ENCODE results near the gene B4GALNT4. TPM values are rescaled to one million over a fixed set of nuclear protein-coding genes. Genes with fewer than 3 reads are reported as not detected.

B4GALNT4 gene
- total and polyA plus RNA-seq, 2 of the 13 experiments (the other 11 are each of a cell fraction or from before 2014, with no cell fraction given): 30.5 to 50.1 TPM

GRCh38 chr11:381501-382072 lies 12.3 kb downstream of the B4GALNT4 start:
- no peak overlapping the region for H2AFZ ChIP-seq (ENCODE audit: low read length)
- H3K36me3 ChIP-seq (replicated peaks in 1 of 2; ENCODE audit: control insufficient read depth in 1 of 2, insufficient read depth in 2 of 2, low read length in 2 of 2): no peaks in the 10 kb centered on the region; a peak in 1 of 5 replicates
- in situ Hi-C loops (cut with HindIII; ENCODE audit: extremely low pct_ligation_motif_present, low pct_unique_long_range_greater_than_20kb): no loop called here
- H3K79me2 ChIP-seq (ENCODE audit: insufficient read depth, low read length): no peaks in the 10 kb centered on the region
- no peak overlapping the region for H3K27ac ChIP-seq (ENCODE audit: extremely low read length, insufficient read depth, low read length)
- H3K4me1 ChIP-seq (ENCODE audit: insufficient read depth, low read length): peaks cover 7% of the 10 kb centered on the region; the same call in 1 of the 2 replicates
- no peak overlapping the region for H3K4me2 ChIP-seq (ENCODE audit: low read depth, low read length)
- no peak overlapping the region for H3K4me3 ChIP-seq (replicated peaks in 1 of 3; ENCODE audit: insufficient read depth in 1 of 3, low read depth in 2 of 3, low read length in 3 of 3)
- ChIA-PET CTCF (ENCODE audit: low intra/inter-chr PET ratio, low total read pairs) (no interaction called here), POLR2A (no interaction called here)
- 98% methylated on average over 20 of the region's 35 CpGs for WGBS (ENCODE audit: low lambda C conversion rate)
- peaks cover 1 to 6% of the 10 kb centered on the region in 2 experiments; a peak in 3 of 5 replicates for H3K27me3 ChIP-seq (ENCODE audit: control insufficient read depth in 1 of 2, insufficient read depth in 2 of 2, low read length in 2 of 2)
- intact Hi-C loops (cut with micrococcal nuclease; ENCODE audit: unreplicated experiment): no loop called here
- H3K9me3 ChIP-seq (ENCODE audit: low read length): no peaks in the 10 kb centered on the region
- H4K20me1 ChIP-seq (ENCODE audit: insufficient read depth, low read length): no peaks in the 10 kb centered on the region
- ATAC-seq: no peak
- FAIRE-seq: no peak
- no TSS peak for BruUV-seq (replicated peaks)
- no peak overlapping the region for H3K9ac ChIP-seq (ENCODE audit: insufficient read depth, low read depth, low read length)
- no peak for DNase-seq (ENCODE audit: low spot score)
- peak; percentile 50; the same call in 1 of the 2 replicates for TF ChIP-seq RBFOX2 (IDR thresholded peaks at IDR 0.05; ENCODE audit: low read depth, low read length)
- TF ChIP-seq AGO2 (optimal IDR thresholded peaks at IDR 0.05; ENCODE audit: low read depth, low read length): peak; percentile 40
- TF ChIP-seq RBAK (CRISPR knock-in tag; IDR thresholded peaks at IDR 0.05): no peak
- TF ChIP-seq, protein P1, sequence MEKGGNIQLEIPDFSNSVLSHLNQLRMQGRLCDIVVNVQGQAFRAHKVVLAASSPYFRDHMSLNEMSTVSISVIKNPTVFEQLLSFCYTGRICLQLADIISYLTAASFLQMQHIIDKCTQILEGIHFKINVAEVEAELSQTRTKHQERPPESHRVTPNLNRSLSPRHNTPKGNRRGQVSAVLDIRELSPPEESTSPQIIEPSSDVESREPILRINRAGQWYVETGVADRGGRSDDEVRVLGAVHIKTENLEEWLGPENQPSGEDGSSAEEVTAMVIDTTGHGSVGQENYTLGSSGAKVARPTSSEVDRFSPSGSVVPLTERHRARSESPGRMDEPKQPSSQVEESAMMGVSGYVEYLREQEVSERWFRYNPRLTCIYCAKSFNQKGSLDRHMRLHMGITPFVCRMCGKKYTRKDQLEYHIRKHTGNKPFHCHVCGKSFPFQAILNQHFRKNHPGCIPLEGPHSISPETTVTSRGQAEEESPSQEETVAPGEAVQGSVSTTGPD (CRISPR knock-in tag; IDR thresholded peaks at IDR 0.05): no peak

GRCh38 chr11:382081-382629 lies 12.9 kb downstream of the B4GALNT4 start:
- Histone ChIP-seq H3K36me3 (replicated peaks in 1 of 2; ENCODE audit: control insufficient read depth in 1 of 2, insufficient read depth in 2 of 2, low read length in 2 of 2) (no peaks in the 10 kb centered on the region; a peak in 1 of 5 replicates), H3K27ac (ENCODE audit: extremely low read length, insufficient read depth, low read length) (no peak overlapping the region), H3K4me3 (replicated peaks in 1 of 3; ENCODE audit: insufficient read depth in 1 of 3, low read depth in 2 of 3, low read length in 3 of 3) (no peak overlapping the region), H3K4me2 (ENCODE audit: low read depth, low read length) (no peak overlapping the region), H3K9ac (ENCODE audit: insufficient read depth, low read depth, low read length) (no peak overlapping the region), H2AFZ (ENCODE audit: low read length) (no peak overlapping the region), H4K20me1 (ENCODE audit: insufficient read depth, low read length) (no peaks in the 10 kb centered on the region), H3K4me1 (ENCODE audit: insufficient read depth, low read length) (peaks cover 7% of the 10 kb centered on the region; the same call in 1 of the 2 replicates), H3K27me3 (ENCODE audit: control insufficient read depth in 1 of 2, insufficient read depth in 2 of 2, low read length in 2 of 2) (peaks cover 1 to 11% of the 10 kb centered on the region in 2 experiments; a peak in 3 of 5 replicates), H3K79me2 (ENCODE audit: insufficient read depth, low read length) (no peaks in the 10 kb centered on the region), H3K9me3 (ENCODE audit: low read length) (no peaks in the 10 kb centered on the region)
- in situ Hi-C loops (cut with HindIII; ENCODE audit: extremely low pct_ligation_motif_present, low pct_unique_long_range_greater_than_20kb) (no loop called here), intact Hi-C loops (cut with micrococcal nuclease; ENCODE audit: unreplicated experiment) (no loop called here)
- WGBS (ENCODE audit: low lambda C conversion rate): 94% methylated on average over 8 of the region's 11 CpGs
- no TSS peak for BruUV-seq (replicated peaks)
- no peak for DNase-seq (ENCODE audit: low spot score)
- no peak for ATAC-seq
- CTCF ChIA-PET (ENCODE audit: low intra/inter-chr PET ratio, low total read pairs): no interaction called here
- FAIRE-seq: no peak
- POLR2A ChIA-PET: no interaction called here
- TF ChIP-seq FOXA1 (IDR thresholded peaks at IDR 0.05): no peak
- TF ChIP-seq FOXA1 (CRISPR knock-in tag; IDR thresholded peaks at IDR 0.05): no peak
- no peak for TF ChIP-seq HCFC1 (IDR thresholded peaks at IDR 0.05; ENCODE audit: low read depth, low read length)
- no peak for TF ChIP-seq RAD21 (CRISPR knock-in tag; IDR thresholded peaks at IDR 0.05)
- no peak for TF ChIP-seq ZNF598 (CRISPR knock-in tag; IDR thresholded peaks at IDR 0.05; ENCODE audit: borderline replicate concordance)
- TF ChIP-seq TOPORS (CRISPR knock-in tag; IDR thresholded peaks at IDR 0.05): no peak
- TF ChIP-seq ZC3H4 (CRISPR knock-in tag; IDR thresholded peaks at IDR 0.05; ENCODE audit: borderline replicate concordance): no peak
- no peak for TF ChIP-seq JUN (CRISPR knock-in tag; IDR thresholded peaks at IDR 0.05)
- TF ChIP-seq NRL (CRISPR knock-in tag; IDR thresholded peaks at IDR 0.05; ENCODE audit: borderline replicate concordance): no peak
- TF ChIP-seq ZNF281 (CRISPR knock-in tag; IDR thresholded peaks at IDR 0.05; ENCODE audit: borderline replicate concordance): no peak
